Measurements from ENCODE around the gene CLCN3. TPM values are rescaled to one million over a fixed set of nuclear protein-coding genes. Genes with fewer than 3 reads are reported as not detected.
"Not testable (repeated sequence)": the region's sequence is repeated elsewhere in the genome, so short reads cannot be mapped to it uniquely, and the experiment has no call there.

CLCN3 gene
- total RNA-seq, 2 donors from 2014 or later, result 28.7 to 31.1 TPM

DNA sequence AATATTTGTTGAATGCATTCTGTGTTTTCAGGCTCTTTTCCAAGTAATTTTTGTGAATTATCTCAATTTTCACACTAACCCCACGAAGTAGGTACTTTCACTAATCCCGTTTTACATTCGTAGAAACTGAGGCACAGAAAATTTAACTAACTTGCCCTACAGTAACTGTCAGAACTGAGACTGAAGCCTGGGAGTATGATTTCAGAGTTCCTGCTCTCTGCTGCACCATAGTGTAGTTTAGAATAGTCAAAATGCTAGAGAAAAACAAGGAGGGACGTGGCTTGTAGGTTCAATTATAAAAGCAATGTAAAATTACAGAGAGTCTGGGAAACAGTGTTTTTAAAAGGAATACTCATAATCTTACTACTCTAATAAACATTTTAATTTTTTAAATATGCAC is 2.2 kb downstream of the CLCN3 start:
- peaks cover 73% of the 10 kb centered on the region for H3K4me1 Mint-ChIP-seq (ENCODE audit: low read depth)
- ATAC-seq (replicated peaks in 1 of 2), result no peak
- H3K27ac Mint-ChIP-seq, result peak overlapping the region; percentile 59
- H3K27me3 Mint-ChIP-seq (ENCODE audit: low read depth), result no peaks in the 10 kb centered on the region
- peaks cover 0 to 2% of the 10 kb centered on the region in 2 donors for H3K36me3 Mint-ChIP-seq (ENCODE audit: insufficient read depth in 2 of 2)
- no peak for DNase-seq
- peak overlapping the region; percentile 96 to 99 for H3K4me3 Mint-ChIP-seq
- H3K9me3 Mint-ChIP-seq, result no peaks in the 10 kb centered on the region

DNA sequence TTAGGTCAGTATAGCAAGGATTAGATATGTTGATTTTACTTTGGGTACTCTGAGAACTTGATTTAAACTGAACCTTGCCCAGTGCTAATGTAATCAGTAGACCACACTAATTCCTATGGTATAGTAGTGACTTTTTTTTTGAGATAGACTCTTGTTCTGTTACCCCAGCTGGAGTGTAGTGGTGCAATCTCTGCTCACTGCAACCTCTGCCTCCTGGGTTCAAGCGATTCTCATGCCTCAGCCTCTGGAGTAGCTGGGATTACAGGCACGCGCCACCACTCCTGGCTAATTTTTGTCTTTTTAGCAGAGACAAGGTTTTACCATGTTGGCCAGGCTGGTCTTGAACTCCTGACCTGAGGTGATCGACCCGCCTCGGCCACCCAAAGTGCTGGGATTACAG is 3.6 kb downstream of the CLCN3 start:
- H3K27ac Mint-ChIP-seq, result peak overlapping the region; percentile 91

DNA sequence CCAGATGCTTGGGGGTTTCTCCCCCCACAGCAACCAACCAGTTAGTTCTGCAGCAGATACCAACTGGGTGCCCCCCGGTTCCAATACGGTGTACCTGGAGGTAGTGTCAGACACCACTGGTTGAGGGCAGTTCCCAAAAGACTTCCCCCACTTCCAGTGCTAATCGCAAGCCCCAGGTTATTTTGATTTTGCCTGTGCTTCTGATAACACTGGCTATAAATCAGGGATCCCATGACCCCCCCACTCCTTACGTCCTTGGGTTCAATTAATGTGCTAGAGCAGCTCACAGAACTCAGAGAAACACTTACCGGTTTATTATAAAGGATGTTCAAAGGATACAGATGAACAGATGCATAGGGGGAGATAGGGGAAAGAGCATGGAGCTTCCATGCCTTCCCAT is 5.5 kb downstream of the CLCN3 start:
- ATAC-seq (replicated peaks in 1 of 2), result no peak
- Mint-ChIP-seq H3K4me3 (no peak overlapping the region), H3K9me3 (no peaks in the 10 kb centered on the region), H3K36me3 (ENCODE audit: insufficient read depth in 2 of 2) (peaks cover 0 to 2% of the 10 kb centered on the region in 2 donors), H3K27me3 (ENCODE audit: low read depth) (no peaks in the 10 kb centered on the region), H3K4me1 (ENCODE audit: low read depth) (peaks cover 52% of the 10 kb centered on the region), H3K27ac (peak overlapping the region; percentile 94)
- DNase-seq, result no peak

More for the DNA sequence above, 3.6 kb downstream of the CLCN3 start:
- H3K27me3 Mint-ChIP-seq (ENCODE audit: low read depth); H3K36me3 Mint-ChIP-seq (ENCODE audit: insufficient read depth in 2 of 2); ATAC-seq (replicated peaks in 1 of 2); H3K9me3 Mint-ChIP-seq; DNase-seq: not testable (repeated sequence)
- Mint-ChIP-seq H3K4me3 (peak overlapping the region in 1 of 2 donors; percentile 55), H3K4me1 (ENCODE audit: low read depth) (peaks cover 59% of the 10 kb centered on the region)

DNA sequence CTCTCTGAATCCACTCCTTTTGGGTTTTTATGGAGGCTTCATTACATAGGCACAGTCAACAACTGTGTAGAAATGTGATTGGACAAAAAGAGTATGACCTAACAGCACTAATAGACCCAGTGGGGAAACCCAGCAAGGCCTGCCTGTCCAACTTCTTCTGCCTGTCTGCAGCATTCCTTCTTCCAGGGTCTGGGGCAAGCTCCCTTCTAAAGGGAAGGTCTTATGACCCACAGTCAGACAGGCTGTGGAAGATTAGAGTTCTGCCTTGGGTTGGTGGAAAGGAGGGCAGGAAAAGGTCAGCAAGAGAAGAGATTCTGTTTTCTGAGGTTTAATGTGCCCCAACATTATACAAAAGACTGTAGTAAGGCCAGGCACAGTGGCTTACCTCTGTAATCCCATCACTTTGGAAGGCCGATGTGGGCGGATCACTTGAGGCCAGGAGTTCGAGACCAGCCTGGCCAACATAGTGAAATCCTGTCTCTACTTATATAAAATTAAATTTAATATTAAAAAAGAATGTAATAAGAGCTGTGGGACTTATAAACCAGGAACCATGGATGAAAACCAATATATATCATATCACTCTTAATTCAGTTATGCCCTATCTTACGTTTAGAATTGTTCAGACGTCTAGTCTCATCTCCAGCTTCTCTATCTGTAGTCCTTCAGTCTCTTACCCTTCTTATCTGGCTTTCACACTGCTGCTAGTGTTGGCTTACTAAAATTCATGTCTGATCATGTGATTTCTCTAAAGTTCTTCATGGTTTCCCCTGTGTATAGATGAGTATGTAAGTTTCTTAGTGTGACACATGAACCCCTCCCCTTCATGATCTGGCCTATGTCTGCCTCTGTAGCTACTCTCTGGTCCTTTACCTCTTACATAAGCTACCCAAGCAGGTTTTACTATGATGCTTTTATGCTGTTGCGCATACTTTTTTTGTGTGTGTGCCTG is 6.2 kb downstream of the CLCN3 start:
- Mint-ChIP-seq H3K27me3 (ENCODE audit: low read depth) (no peaks in the 10 kb centered on the region), H3K4me3 (peak overlapping the region; percentile 11 to 32), H3K27ac (peak overlapping the region; percentile 74), H3K9me3 (no peaks in the 10 kb centered on the region), H3K36me3 (ENCODE audit: insufficient read depth in 2 of 2) (peaks cover 0 to 2% of the 10 kb centered on the region in 2 donors), H3K4me1 (ENCODE audit: low read depth) (peaks cover 54% of the 10 kb centered on the region)
- DNase-seq (peak; percentile 31 to 37), ATAC-seq (replicated peaks in 1 of 2) (peak; percentile 90 to 94)

DNA sequence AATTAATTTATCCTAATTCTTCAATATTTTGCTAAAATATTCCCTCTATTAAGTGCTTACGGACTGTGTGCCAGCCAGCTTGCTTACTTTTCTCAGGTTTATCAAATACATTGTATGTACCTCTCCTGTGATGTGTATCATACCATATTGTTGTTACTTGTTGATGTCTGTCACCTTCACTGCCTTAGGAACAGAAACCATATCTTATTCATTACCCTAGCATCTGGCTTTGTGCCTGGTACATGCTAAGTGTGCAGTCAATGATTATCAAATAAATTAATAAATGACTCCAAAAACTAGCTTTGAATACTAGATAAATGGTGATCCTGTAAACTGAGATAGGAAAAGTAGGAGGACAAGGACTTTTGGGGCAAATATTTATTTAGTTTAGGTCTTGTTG is 6.9 kb downstream of the CLCN3 start:
- Mint-ChIP-seq H3K27ac (peak overlapping the region; percentile 74), H3K4me1 (ENCODE audit: low read depth) (peaks cover 54% of the 10 kb centered on the region), H3K27me3 (ENCODE audit: low read depth) (no peaks in the 10 kb centered on the region), H3K36me3 (ENCODE audit: insufficient read depth in 2 of 2) (peaks cover 0 to 2% of the 10 kb centered on the region in 2 donors), H3K9me3 (no peaks in the 10 kb centered on the region), H3K4me3 (peak overlapping the region; percentile 11 to 32)
- ATAC-seq (replicated peaks in 1 of 2), result peak; percentile 7 to 20
- DNase-seq, result no peak

DNA sequence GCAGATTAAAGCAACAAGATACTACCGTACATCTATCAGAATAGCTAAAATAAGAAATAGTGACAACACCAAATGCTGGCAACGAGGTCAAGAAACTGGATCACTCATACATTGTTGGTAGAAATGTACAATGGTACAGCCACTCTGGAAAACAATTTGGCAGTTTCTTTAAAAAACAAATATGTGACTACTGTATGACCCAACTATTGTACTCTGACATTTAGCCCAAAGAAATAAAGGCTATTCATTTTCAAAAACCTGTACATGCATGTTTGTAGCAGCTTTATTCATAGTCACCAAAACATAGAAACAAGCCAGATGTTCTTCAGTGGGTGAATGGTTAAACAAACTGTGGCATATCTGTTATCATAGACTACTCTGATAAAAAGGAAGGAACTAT is 8.2 kb downstream of the CLCN3 start:
- Mint-ChIP-seq H3K4me1 (ENCODE audit: low read depth) (peaks cover 41% of the 10 kb centered on the region), H3K9me3 (no peaks in the 10 kb centered on the region), H3K4me3 (no peak overlapping the region), H3K27ac (no peak overlapping the region), H3K36me3 (ENCODE audit: insufficient read depth in 2 of 2) (peaks cover 0 to 2% of the 10 kb centered on the region in 2 donors), H3K27me3 (ENCODE audit: low read depth) (no peaks in the 10 kb centered on the region)
- no peak for DNase-seq
- no peak for ATAC-seq (replicated peaks in 1 of 2)

DNA sequence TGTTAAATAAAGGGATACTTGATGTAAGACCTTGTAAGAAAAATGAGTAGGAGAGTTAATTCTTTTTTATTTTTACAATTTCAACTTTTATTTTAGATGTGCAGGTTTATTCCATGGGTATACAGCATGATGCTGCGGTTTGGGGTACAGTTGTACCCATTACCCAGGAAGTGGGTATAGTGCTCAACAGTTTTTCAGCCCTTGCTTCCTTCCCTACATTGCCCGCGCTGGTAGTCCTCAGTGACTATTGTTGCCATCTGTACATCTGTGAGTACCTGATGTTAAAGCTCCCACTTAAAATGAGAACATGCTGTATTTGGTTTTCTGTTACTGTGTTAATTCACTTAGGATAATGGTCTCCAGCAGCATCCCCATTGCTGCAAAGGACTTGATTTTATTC is 9.7 kb downstream of the CLCN3 start:
- no peak for ATAC-seq (replicated peaks in 1 of 2)
- H3K4me1 Mint-ChIP-seq (ENCODE audit: low read depth), result peaks cover 39% of the 10 kb centered on the region

DNA sequence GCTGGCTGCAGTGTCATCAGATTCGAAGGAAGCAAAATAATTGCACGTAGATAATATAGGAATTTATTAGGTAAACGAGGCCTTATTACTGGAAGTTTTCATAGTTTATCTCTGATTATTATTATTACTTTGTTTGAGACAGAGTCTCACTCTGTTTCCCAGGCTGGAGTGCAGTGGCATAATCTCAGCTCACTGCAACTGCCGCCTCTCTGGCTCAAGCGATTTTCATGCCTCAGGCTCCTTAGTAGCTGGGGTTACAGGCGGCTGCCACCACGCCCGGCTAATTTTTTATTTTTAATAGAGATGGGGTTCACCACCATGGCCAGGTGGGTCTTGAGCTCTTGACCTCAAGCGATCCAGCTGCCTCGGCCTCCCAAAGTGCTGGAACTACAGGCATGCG is 12.5 kb downstream of the CLCN3 start:
- H3K27me3 Mint-ChIP-seq (ENCODE audit: low read depth), result no peaks in the 10 kb centered on the region
- no peak overlapping the region for H3K27ac Mint-ChIP-seq
- H3K9me3 Mint-ChIP-seq, result no peaks in the 10 kb centered on the region
- peaks cover 14% of the 10 kb centered on the region for H3K4me1 Mint-ChIP-seq (ENCODE audit: low read depth)
- DNase-seq (no peak), ATAC-seq (replicated peaks in 1 of 2) (no peak)
- no peak overlapping the region for H3K4me3 Mint-ChIP-seq
- H3K36me3 Mint-ChIP-seq (ENCODE audit: insufficient read depth in 2 of 2), result peaks cover under 1 to 11% of the 10 kb centered on the region in 2 donors

More for the DNA sequence above, 9.7 kb downstream of the CLCN3 start:
- no peak for DNase-seq
- H3K27ac Mint-ChIP-seq, result no peak overlapping the region
- no peaks in the 10 kb centered on the region for H3K9me3 Mint-ChIP-seq
- no peaks in the 10 kb centered on the region for H3K27me3 Mint-ChIP-seq (ENCODE audit: low read depth)
- H3K4me3 Mint-ChIP-seq, result no peak overlapping the region
- peaks cover 0 to 2% of the 10 kb centered on the region in 2 donors for H3K36me3 Mint-ChIP-seq (ENCODE audit: insufficient read depth in 2 of 2)

DNA sequence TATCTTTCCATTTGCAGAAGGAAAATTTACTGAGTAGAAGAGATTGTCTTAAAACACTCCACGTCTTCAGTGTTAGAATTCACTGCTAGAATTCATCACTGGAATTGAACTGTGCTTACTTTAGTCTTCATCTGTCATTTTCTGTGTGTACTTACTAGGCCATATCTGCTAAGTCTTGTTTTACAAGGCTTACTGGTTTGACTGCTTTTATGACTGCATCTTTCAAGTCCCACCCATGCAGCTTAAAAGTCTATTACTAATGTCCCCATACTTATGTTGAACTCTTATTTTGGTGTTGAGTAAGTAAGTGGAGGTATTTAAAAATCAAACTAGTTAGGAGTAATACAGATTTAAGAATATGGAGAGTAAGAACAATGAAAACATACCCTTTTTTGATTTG is 14.6 kb downstream of the CLCN3 start:
- no peaks in the 10 kb centered on the region for H3K27me3 Mint-ChIP-seq (ENCODE audit: low read depth)
- DNase-seq (no peak), ATAC-seq (replicated peaks in 1 of 2) (no peak)
- H3K4me1 Mint-ChIP-seq (ENCODE audit: low read depth), result peaks cover 14% of the 10 kb centered on the region
- H3K36me3 Mint-ChIP-seq (ENCODE audit: insufficient read depth in 2 of 2), result peaks cover 2 to 15% of the 10 kb centered on the region in 2 donors
- no peak overlapping the region for H3K27ac Mint-ChIP-seq
- H3K4me3 Mint-ChIP-seq, result no peak overlapping the region
- H3K9me3 Mint-ChIP-seq, result no peaks in the 10 kb centered on the region

DNA sequence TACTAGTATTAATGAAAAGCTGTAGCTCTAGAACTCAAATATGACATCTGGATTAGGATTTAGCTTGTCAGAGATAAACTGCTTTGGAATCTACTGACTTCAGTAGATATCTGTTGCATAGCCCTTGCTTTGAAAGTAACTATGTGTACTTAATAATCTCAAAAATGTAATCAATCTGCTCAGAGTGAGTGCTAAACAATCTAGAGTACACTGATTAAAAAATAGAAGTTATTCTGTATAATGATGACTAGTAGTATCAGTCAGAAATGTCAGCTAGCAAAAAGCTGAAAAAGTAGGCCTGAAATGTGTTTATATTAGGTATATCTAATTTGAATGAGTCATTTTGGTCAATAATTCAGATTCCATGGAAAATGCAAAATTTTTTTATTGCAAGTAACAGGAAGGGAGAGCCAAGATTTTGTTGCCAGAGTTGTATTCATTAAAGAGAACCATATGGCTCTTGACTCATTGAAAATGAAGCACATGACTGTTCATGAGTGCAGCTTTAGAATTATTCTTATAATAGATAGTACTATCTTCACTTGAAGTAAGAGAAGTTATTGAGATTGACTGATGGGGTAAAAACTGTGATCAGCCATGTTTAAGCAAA is 20.0 kb downstream of the CLCN3 start:
- peak overlapping the region; percentile 60 for H3K27ac Mint-ChIP-seq
- H3K27me3 Mint-ChIP-seq (ENCODE audit: low read depth), result no peaks in the 10 kb centered on the region
- no peak for ATAC-seq (replicated peaks in 1 of 2)
- no peaks in the 10 kb centered on the region for H3K4me1 Mint-ChIP-seq (ENCODE audit: low read depth)
- H3K9me3 Mint-ChIP-seq, result no peaks in the 10 kb centered on the region
- no peak overlapping the region for H3K4me3 Mint-ChIP-seq
- DNase-seq, result no peak
- H3K36me3 Mint-ChIP-seq (ENCODE audit: insufficient read depth in 2 of 2), result peaks cover 2 to 18% of the 10 kb centered on the region in 2 donors

DNA sequence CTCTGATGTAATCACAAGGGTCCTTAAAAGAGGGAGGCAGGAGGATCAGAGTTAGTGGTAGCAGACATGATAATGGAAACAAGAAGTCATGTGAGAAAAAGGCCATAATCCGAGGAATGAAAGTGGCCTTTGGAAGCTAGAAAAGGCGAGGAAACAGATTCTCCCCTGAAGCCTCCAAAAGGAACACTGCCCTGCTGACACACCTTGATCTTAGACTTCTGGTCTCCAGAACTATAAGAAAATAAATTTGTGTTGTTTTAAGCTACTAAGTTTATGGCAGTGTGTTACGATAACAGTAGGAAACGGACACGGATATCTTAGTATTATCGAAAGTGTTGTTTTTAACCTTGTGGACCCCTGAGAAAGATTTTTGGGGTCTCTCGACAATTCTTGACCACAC is 24.4 kb downstream of the CLCN3 start:
- Mint-ChIP-seq H3K9me3 (no peaks in the 10 kb centered on the region), H3K4me1 (ENCODE audit: low read depth) (no peaks in the 10 kb centered on the region), H3K27ac (no peak overlapping the region), H3K4me3 (no peak overlapping the region), H3K36me3 (ENCODE audit: insufficient read depth in 2 of 2) (peaks cover 2 to 3% of the 10 kb centered on the region in 2 donors), H3K27me3 (ENCODE audit: low read depth) (no peaks in the 10 kb centered on the region)
- no peak for DNase-seq
- no peak for ATAC-seq (replicated peaks in 1 of 2)

GRCh38 chr4:169645627-169646026 is 25.2 kb downstream of the CLCN3 start:
- H3K27me3 Mint-ChIP-seq (ENCODE audit: low read depth), result no peaks in the 10 kb centered on the region
- H3K27ac Mint-ChIP-seq, result peak overlapping the region; percentile 46
- no peaks in the 10 kb centered on the region for H3K9me3 Mint-ChIP-seq
- DNase-seq, result no peak
- peaks cover 2 to 3% of the 10 kb centered on the region in 2 donors for H3K36me3 Mint-ChIP-seq (ENCODE audit: insufficient read depth in 2 of 2)
- no peak overlapping the region for H3K4me3 Mint-ChIP-seq
- ATAC-seq (replicated peaks in 1 of 2), result no peak
- peaks cover under 1% of the 10 kb centered on the region for H3K4me1 Mint-ChIP-seq (ENCODE audit: low read depth)

- H3K4me1 Mint-ChIP-seq (ENCODE audit: low read depth), result peaks cover 18% of the 10 kb centered on the region
- no peaks in the 10 kb centered on the region for H3K27me3 Mint-ChIP-seq (ENCODE audit: low read depth)
- no peaks in the 10 kb centered on the region for H3K9me3 Mint-ChIP-seq
- DNase-seq (no peak), ATAC-seq (replicated peaks in 1 of 2) (no peak)
- H3K36me3 Mint-ChIP-seq (ENCODE audit: insufficient read depth in 2 of 2), result peaks cover 2 to 5% of the 10 kb centered on the region in 2 donors
- no peak overlapping the region for H3K4me3 Mint-ChIP-seq
- H3K27ac Mint-ChIP-seq, result no peak overlapping the region
These were observed 29.3 kb downstream of the CLCN3 start for GRCh38 chr4:169649545-169650226.
